HPDE6-E6E7 (cell line): ENCODE results near the gene CCDC85A.

Source experiments
- DNase-seq: peaks from one replicate; pipeline ENCODE4 v3.0.0; 2011; ENCODE audit warnings: missing footprints; ENCODE audit errors: extremely low spot score

The CCDC85A gene

GRCh38 chr2:56192664-56193305 lies 9.0 kb downstream of the CCDC85A start:
- no peak for DNase-seq

- no peak for DNase-seq
These were observed 11.8 kb downstream of the CCDC85A start for GRCh38 chr2:56195563-56195962.

GRCh38 chr2:56197816-56198215 lies 14.0 kb downstream of the CCDC85A start:
- no peak for DNase-seq

GRCh38 chr2:56198936-56199335 lies 15.1 kb downstream of the CCDC85A start:
- no peak for DNase-seq

- DNase-seq: no peak
These were observed 15.7 kb downstream of the CCDC85A start for GRCh38 chr2:56199492-56199891.

- no peak for DNase-seq
These were observed 18.8 kb downstream of the CCDC85A start for GRCh38 chr2:56202381-56203121.

GRCh38 chr2:56204556-56204955 lies 20.8 kb downstream of the CCDC85A start:
- no peak for DNase-seq

- no peak for DNase-seq
These were observed 22.5 kb downstream of the CCDC85A start for GRCh38 chr2:56206250-56206649.

GRCh38 chr2:56207760-56208159 lies 24.0 kb downstream of the CCDC85A start:
- DNase-seq: no peak

- no peak for DNase-seq
These were observed 24.6 kb downstream of the CCDC85A start for GRCh38 chr2:56208380-56208779.

- DNase-seq: no peak
These were observed 25.9 kb downstream of the CCDC85A start for GRCh38 chr2:56209701-56210100.

- no peak for DNase-seq
These were observed 26.5 kb downstream of the CCDC85A start for GRCh38 chr2:56210291-56210690.

GRCh38 chr2:56211048-56211447 lies 27.3 kb downstream of the CCDC85A start:
- no peak for DNase-seq

- DNase-seq: no peak
These were observed 32.1 kb downstream of the CCDC85A start for GRCh38 chr2:56215911-56216310.

- DNase-seq: no peak
These were observed 33.3 kb downstream of the CCDC85A start for GRCh38 chr2:56217106-56217505.

- DNase-seq: no peak
These were observed 38.7 kb downstream of the CCDC85A start for GRCh38 chr2:56222481-56222880.

GRCh38 chr2:56224316-56224715 lies 40.5 kb downstream of the CCDC85A start:
- DNase-seq: no peak

- no peak for DNase-seq
These were observed 44.0 kb downstream of the CCDC85A start for GRCh38 chr2:56227811-56228210.

GRCh38 chr2:56229397-56230060 lies 45.7 kb downstream of the CCDC85A start:
- DNase-seq: no peak

GRCh38 chr2:56230156-56230555 lies 46.4 kb downstream of the CCDC85A start:
- no peak for DNase-seq

GRCh38 chr2:56231361-56231760 lies 47.6 kb downstream of the CCDC85A start:
- DNase-seq: no peak

GRCh38 chr2:56232912-56233311 lies 49.1 kb downstream of the CCDC85A start:
- DNase-seq: no peak

GRCh38 chr2:56234241-56234640 lies 50.5 kb downstream of the CCDC85A start:
- no peak for DNase-seq
